KOPT-K1 (cell line): ENCODE data around the gene HBP1.
"Not testable (repeated sequence)": the region's sequence is repeated elsewhere in the genome, so short reads cannot be mapped to it uniquely, and the experiment has no call there.

Experiments
- H3K27ac ChIP-seq: fragments of 200-600 bp; sonication (generic); 2 replicates; pipeline ENCODE4 v1.5.1; 2016; ENCODE audit warnings: antibody characterized with exemption, mild to moderate bottlenecking, low read depth, low read length; ENCODE audit not compliant: poor library complexity, severe bottlenecking
- H3K36me3 ChIP-seq: fragments of 200-600 bp; sonication (generic); 2 replicates; pipeline ENCODE4 v1.5.1; 2017; ENCODE audit warnings: antibody characterized with exemption, mild to moderate bottlenecking, low read length, moderate library complexity; ENCODE audit not compliant: insufficient read depth
- H3K9me3 ChIP-seq: fragments of 200-600 bp; sonication (generic); 2 replicates; pipeline ENCODE4 v1.5.1; 2017; ENCODE audit warnings: antibody characterized with exemption, low read length, mild to moderate bottlenecking; ENCODE audit not compliant: insufficient read depth, poor library complexity, severe bottlenecking

Gene HBP1

DNA sequence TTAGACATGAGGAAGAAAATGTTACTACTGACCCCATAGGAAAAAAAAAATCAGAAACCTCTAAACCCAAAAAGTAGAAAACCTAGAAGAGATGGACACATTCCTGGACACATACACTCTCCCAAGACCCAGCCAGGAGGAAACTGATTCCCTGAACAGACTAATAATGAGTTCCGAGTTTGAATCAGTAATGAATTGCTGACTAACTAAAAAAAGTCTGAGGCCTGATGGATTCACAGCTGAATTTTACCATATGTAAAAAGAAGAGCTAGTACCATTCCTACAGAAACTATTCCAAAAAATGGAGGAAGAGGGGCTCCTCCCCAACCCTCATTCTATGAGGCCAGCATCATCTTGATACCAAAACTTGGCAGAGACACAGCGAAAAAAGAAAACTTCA lies 75.8 kb downstream of the HBP1 start:
- H3K9me3 ChIP-seq: peaks cover 22% of the 10 kb centered on the region
- no peak overlapping the region for H3K27ac ChIP-seq
- H3K36me3 ChIP-seq: peaks cover 26% of the 10 kb centered on the region

DNA sequence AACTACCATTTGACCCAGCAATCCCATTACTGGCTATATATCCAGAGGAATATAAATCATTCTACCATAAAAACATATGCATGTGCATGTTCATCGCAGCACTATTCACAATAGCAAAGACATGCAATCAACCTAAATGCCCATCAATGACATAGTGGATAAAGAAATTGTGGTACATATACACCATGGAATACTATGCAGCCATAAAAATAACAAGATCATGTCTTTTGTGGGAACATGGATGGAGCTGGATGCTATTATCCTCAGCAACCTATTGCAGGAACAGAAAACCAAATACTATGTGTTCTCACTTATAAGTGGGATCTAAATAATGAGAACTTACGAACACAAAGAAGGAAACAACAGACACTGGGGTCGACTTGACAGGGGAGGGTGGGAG lies 78.0 kb downstream of the HBP1 start:
- Histone ChIP-seq H3K9me3 (peaks cover 22% of the 10 kb centered on the region), H3K36me3 (peaks cover 26% of the 10 kb centered on the region)
- H3K27ac ChIP-seq: not testable (repeated sequence)

DNA sequence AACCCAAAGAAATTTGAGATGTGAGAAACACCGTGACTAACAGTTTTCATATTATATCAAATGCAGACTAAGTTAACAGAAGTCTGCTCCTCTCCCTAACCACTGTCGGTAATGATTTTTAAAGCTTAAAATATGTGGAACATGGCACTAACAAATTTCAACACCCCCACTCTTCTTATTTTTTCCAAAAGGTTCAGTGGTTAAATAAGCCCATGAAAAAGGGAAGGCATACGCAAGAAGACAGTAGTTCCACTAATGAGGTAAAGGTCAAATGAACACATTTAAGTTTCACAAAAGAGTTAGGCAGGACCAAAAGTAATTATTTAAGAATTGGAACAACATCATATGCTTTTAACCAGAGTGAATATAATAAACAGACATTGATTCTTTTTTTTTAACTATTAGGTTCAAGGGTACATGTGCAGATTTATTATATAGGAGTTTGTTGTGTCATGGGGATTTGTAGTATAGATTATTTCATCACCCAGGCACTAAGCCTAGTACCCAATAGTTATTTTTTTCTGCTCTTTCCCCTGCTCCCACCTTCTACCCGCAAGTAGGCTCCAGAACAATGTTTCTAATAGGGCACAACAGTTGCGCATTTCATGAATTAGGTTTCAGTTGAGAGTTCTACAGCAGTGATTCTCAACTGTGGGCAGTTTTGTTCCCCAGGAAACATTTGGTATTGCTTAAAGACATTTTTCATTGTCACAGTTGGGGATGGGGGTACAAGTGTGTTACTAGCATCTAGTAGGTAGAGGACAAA lies 79.9 kb downstream of the HBP1 start:
- peaks cover 22% of the 10 kb centered on the region for H3K9me3 ChIP-seq
- H3K36me3 ChIP-seq: peaks cover 20% of the 10 kb centered on the region
- H3K27ac ChIP-seq: no peak overlapping the region

DNA sequence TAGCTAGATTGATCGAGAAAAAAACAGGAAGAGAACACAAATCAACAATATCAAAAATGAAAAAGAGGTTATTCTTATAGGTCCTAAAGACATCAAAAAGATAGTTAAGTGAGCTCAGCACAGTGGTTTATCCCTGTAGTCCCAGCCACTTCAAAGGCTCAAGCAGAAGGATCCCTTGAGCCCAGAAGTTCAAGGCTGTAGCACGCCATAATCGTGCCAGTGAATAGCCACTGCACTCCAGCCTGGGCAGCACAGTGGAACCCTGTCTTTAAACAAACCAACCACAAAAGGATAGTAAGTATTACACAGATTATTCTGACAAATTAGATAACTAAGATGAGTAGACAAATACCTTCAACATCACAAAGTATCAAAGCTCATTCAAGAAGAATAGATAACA lies 83.2 kb downstream of the HBP1 start:
- Histone ChIP-seq H3K36me3 (peaks cover 11% of the 10 kb centered on the region), H3K9me3 (no peaks in the 10 kb centered on the region), H3K27ac (no peak overlapping the region)
